Choroid plexus epithelial cell (primary cell): ENCODE measurements around the gene SFXN2.

Experiments
- DNase-seq: peaks from one replicate; pipeline ENCODE4 v3.0.0-alpha.2; 2010; ENCODE audit warnings: low read depth
- H3K4me3 ChIP-seq: 2 replicates; pipeline ENCODE4 v1.5.1; 2011; ENCODE audit warnings: low read depth, mild to moderate bottlenecking, control low read depth, low read length, moderate library complexity
- TF ChIP-seq, protein P1 (sequence below): conservative IDR thresholded peaks from 2 replicates; pipeline ENCODE4 v1.5.1; 2011; ENCODE audit warnings: low read depth, mild to moderate bottlenecking, control low read depth, inconsistent platforms, low read length, moderate library complexity

SFXN2 gene

DNA sequence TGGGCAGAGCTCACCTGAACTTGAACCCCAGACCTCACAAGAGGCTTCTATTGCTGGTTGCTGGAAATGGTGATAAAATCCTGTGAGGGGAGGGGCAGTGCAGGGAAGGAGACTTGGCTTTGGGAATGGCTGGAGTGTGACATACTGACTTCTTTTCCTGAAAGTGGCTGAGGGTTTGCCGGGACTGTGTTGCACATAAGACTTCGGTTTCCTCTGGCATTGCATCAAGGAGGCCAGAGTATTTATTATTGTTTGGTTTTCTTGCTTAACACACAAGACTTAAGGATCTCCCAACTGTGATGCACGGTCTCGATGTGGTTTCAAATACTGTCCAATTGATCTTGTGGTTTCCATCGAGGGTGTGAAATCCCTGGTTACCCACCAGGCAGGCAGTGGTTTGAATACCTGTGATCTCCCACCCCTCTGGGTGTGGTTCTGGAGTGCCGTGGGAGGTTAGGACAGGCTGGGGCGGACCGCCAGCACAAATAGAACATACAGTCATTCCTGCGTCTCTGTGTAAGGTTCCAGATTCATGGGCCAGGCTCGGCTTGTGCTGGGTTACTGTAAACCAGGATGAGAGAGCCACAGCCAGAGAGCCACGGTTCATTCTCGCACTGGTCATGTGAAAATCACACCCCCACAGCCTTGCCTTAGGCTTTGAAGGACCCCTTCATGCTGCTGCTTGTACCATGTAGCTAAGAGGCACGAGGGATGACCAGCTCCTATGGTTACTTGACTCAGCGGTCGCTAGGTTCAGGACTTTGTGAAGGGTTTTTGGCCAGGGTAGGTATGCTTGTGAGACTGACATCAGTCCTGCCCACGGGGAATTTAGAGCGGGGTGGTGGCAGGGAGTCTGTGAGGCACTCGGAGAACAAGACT is 68.5 kb downstream of the SFXN2 start:
- DNase-seq = peak; percentile 98
- no peak overlapping the region for H3K4me3 ChIP-seq
- TF ChIP-seq, protein P1, sequence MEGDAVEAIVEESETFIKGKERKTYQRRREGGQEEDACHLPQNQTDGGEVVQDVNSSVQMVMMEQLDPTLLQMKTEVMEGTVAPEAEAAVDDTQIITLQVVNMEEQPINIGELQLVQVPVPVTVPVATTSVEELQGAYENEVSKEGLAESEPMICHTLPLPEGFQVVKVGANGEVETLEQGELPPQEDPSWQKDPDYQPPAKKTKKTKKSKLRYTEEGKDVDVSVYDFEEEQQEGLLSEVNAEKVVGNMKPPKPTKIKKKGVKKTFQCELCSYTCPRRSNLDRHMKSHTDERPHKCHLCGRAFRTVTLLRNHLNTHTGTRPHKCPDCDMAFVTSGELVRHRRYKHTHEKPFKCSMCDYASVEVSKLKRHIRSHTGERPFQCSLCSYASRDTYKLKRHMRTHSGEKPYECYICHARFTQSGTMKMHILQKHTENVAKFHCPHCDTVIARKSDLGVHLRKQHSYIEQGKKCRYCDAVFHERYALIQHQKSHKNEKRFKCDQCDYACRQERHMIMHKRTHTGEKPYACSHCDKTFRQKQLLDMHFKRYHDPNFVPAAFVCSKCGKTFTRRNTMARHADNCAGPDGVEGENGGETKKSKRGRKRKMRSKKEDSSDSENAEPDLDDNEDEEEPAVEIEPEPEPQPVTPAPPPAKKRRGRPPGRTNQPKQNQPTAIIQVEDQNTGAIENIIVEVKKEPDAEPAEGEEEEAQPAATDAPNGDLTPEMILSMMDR = no peak

DNA sequence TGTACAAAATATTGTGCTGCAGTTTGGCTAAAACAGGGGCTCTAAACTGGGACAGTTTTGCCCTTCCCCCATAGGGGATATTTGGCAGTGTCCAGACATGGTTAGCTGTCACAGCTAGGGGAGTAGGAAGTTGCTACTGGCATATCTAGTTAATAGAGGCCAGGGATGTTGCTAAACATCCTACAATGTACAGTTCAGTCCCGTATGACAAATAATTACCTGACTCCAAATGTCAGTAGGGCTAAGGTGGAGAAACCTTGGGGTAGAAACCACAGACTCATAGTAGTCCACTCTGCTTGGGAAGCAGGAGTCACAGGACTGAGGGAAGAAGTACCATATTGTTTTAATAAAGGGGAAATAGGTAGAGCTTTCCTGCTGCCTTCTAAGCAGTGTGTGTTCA is 69.1 kb downstream of the SFXN2 start:
- no peak overlapping the region for H3K4me3 ChIP-seq
- TF ChIP-seq, protein P1 = no peak
- DNase-seq = peak; percentile 28

DNA sequence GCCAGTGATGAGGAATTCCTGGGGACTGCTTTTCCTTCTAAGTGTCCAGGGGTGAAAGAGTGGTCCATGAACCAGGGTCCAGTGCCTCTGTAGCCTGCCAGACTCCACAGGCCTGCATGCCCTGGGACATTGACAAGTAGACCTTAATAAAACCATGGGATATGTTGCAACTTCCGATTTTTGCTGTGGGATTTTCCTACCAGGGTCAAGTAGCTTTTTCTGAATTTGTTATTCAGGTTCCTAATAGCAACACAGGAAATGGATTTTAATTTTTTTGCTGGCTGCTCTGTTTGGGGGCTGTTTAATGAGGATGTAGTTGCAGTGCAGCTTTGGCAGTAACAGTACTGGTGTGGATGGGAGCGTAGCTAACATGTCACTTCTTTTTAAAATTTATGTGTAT is 71.4 kb downstream of the SFXN2 start:
- peak; percentile 80 for DNase-seq
- H3K4me3 ChIP-seq = no peak overlapping the region
- TF ChIP-seq, protein P1 = no peak

DNA sequence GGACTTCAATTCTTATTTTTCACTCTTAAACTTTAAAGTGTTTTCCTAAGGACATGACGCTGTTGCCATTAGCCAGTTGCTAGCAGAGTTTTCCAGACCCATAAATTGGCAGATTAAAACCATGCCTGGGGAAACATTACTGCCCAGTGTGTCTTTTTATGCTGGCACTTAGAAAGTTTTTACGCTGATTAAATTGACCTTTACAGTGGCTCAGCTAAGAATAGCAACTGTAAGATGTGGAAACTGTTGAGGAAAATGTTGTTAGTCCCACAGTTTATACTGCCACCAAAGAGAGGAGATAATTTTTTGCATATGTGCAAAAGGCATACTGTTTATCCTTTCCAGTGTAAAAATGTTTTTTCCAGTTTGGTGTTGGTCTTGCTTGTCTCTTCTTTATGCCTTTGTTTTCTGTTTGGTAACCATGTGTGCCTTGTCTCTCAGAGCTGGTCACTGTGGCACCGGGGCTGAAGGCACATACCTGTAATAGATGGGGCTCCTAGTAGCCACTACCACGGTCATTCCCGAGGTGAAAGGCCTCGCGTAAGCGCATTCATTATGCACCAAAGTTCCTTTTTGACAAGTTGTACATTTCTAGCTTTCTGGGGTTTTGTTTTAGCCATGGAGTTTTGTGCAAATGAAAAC is 77.4 kb downstream of the SFXN2 start:
- no peak overlapping the region for H3K4me3 ChIP-seq
- DNase-seq = no peak
- TF ChIP-seq, protein P1 = no peak
